Adrenal gland (tissue), 12 donors: ENCODE results near the gene PI16. TPM values are rescaled to one million over a fixed set of nuclear protein-coding genes. Genes with fewer than 3 reads are reported as not detected.
A peak's percentile ranks its signal among the peaks of the same experiment; 100 is the strongest.

Source experiments
- DNase-seq, 7 donors: peaks; one replicate each; pipeline ENCODE4 v3.0.0-alpha.2; 2019 to 2020
- H3K27ac ChIP-seq, 5 donors: fragments of 200-600 bp; sonication (generic) in 4 of 5; 1 replicate in 3 of 5; 2 replicates in 2 of 5; pipeline versions ENCODE4 v1.5.1 to v1.8.0; 2016 to 2020; ENCODE audit warnings: mild to moderate bottlenecking in 1 of 5
- H3K27me3 ChIP-seq: fragments of 200-600 bp; 2 replicates; pipeline ENCODE4 v1.8.0; 2021
- H3K36me3 ChIP-seq, 2 donors: fragments of 200-600 bp; replicated peaks in 1 of 2; 1 replicate in 1 of 2; 2 replicates in 1 of 2; pipeline versions ENCODE4 v1.5.1 to v1.8.0; 2018 to 2022
- H3K4me1 ChIP-seq, 2 donors: fragments of 200-600 bp; replicated peaks in 1 of 2; 1 replicate in 1 of 2; 2 replicates in 1 of 2; pipeline versions ENCODE4 v1.5.1 to v1.8.0; 2018 to 2021
- H3K4me3 ChIP-seq, 4 donors: fragments of 200-600 bp; sonication (generic) in 3 of 4; one replicate each; pipeline ENCODE4 v1.5.1; 2016 to 2018
- H3K9me3 ChIP-seq, 3 donors: fragments of 200-600 bp; sonication (generic) in 1 of 3; replicated peaks in 1 of 3; 1 replicate in 2 of 3; 2 replicates in 1 of 3; pipeline versions ENCODE4 v1.5.1 to v1.8.0; 2016 to 2021
- POLR2A ChIP-seq, 2 donors: fragments of 450-650 bp; IDR thresholded peaks; one replicate each; pipeline ENCODE4 v1.6.1; 2017; ENCODE audit warnings: antibody characterized with exemption in 2 of 2, mild to moderate bottlenecking in 2 of 2, moderate library complexity in 1 of 2
- WGBS, 4 donors: extraction: QIAGEN DNeasy Blood & Tissue Kit in 2 of 4; methylation state at CpG; one replicate each; pipeline versions ENCODE4 v1.1.5 to v1.1.7; 2013 to 2017; 5-methylcytosine and 5-hydroxymethylcytosine counted together
- intact Hi-C, 2 donors: fragments of 100-400 bp; cut with DNase I; formaldehyde crosslinking; loops; one replicate each; pipeline versions ENCODE4 v1.14.1 to v1.15.0; 2022 to 2023
- polyA plus RNA-seq, 3 donors: library from polyadenylated mRNA; stranded (reverse); fragments of 200-250 nt in 2 of 3; fragments of 350-450 nt in 1 of 3; fragmentation: Illumina TruSeq in 1 of 3; extraction: RNeasy Lipid Tissue Mini Kit (QIAGEN cat#74804) in 1 of 3; gene quantifications; one replicate each; pipeline ENCODE4 v1.2.3, GENCODE V29; 2013 to 2014
- total RNA-seq, 9 donors: library from RNA; depleted of rRNA in 4 of 9; stranded (reverse); fragments of >200 nt in 4 of 9; fragments of 120-200 nt in 1 of 9; fragmentation: NEBNext Ultra II Directional in 1 of 9; extraction: Animal tissue kit (Norgen Biotek cat#: 25700) in 1 of 9; gene quantifications; one replicate each; pipeline versions ENCODE4 v1.1.0 to v1.2.4, GENCODE V29; 2013 to 2023
- TF ChIP-seq, protein P1 (sequence below), 6 experiments: fragments of 450-650 bp in 4 of 6; fragments of 200-600 bp in 2 of 6; sonication (generic) in 1 of 6; IDR thresholded peaks; 1 replicate in 5 of 6; 2 replicates in 1 of 6; pipeline versions ENCODE4 v1.5.1 to v1.8.0; 2016 to 2021; ENCODE audit warnings: antibody characterized with exemption in 6 of 6, mild to moderate bottlenecking in 2 of 6, moderate library complexity in 1 of 6
- donor health status: healthy with polysubstance abuse.
- donor health status: Bipolar disorder and iron deficiency.
- donor health status: DM: yes; HTN: yes; CAD: no.
- donor health status: DM: no; HTN: no; CAD: no.
- donor health status: DM: no; HTN: no; CAD: no.
- donor health status: DM: yes; HTN: yes; CAD: no.

The PI16 gene
- total and polyA plus RNA-seq, 12 donors, result 0.12 to 9.3 (median 0.68) TPM; not detected in 1

GRCh38 chr6:37005061-37005810 lies 50.7 kb downstream of the PI16 start, which contains the start of gene FGD2:
FGD2 (plus strand) TSS chr6:37005655; CDS start chr6:37005818, 163 bp downstream.
- Histone ChIP-seq H3K4me3 (peak within 1 kb of the TSS in 1 of 4 donors; percentile 40), H3K27ac (peak within 1 kb of the TSS in 1 of 5 donors; percentile 71)
- 76 to 83% (median 80%) methylated on average over 11 to 14 of the region's 14 CpGs for WGBS, 4 donors

DNA sequence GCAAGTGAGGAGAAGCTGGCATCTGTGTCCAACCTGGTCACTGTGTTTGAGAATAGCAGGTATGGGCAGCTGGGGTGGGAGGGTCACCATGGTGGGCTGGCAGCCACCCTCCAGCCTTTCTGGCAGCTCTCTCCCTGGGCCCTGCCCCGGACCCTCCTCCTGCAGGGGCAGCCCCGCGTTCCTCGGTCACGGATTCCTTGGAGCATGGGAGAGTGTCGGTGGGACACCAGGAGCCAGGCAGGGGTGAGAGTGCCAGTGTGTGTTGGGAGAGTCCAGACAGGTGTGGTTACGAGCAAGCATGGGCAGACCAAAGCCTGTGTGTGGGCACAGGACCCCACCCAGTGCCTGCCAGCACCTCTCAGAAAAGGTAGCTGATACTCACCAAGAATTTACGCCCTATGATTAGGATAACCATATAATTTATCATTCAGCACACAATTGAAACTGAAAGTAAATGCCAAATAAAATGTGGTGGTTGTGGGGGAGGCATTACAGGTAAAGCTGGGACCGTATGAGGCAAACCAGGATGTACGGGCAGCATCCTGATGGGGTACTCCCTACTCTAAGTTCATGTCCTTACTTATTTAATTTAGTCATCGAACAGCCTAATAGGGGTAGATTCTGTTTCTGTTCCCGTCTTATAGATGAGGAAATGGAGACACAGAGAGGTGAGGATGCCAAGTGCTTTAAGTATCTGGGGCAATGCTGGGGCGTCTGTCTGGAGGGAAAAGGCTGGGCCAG lies 51.5 kb downstream of the PI16 start:
- Histone ChIP-seq H3K4me1 (no peaks in the 10 kb centered on the region), H3K27ac (peak overlapping the region in 1 of 5 donors; percentile 71), H3K36me3 (no peaks in the 10 kb centered on the region), H3K9me3 (no peaks in the 10 kb centered on the region), H3K27me3 (no peaks in the 10 kb centered on the region), H3K4me3 (peak overlapping the region in 1 of 4 donors; percentile 40)
- WGBS, 4 donors, result 81 to 84% (median 81%) methylated on average over 11 to 13 of the region's 13 CpGs
- TF ChIP-seq, protein P1, sequence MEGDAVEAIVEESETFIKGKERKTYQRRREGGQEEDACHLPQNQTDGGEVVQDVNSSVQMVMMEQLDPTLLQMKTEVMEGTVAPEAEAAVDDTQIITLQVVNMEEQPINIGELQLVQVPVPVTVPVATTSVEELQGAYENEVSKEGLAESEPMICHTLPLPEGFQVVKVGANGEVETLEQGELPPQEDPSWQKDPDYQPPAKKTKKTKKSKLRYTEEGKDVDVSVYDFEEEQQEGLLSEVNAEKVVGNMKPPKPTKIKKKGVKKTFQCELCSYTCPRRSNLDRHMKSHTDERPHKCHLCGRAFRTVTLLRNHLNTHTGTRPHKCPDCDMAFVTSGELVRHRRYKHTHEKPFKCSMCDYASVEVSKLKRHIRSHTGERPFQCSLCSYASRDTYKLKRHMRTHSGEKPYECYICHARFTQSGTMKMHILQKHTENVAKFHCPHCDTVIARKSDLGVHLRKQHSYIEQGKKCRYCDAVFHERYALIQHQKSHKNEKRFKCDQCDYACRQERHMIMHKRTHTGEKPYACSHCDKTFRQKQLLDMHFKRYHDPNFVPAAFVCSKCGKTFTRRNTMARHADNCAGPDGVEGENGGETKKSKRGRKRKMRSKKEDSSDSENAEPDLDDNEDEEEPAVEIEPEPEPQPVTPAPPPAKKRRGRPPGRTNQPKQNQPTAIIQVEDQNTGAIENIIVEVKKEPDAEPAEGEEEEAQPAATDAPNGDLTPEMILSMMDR (IDR thresholded peaks at IDR 0.05), result no peak
- no peak for TF ChIP-seq POLR2A (IDR thresholded peaks at IDR 0.05)
- no peak for DNase-seq
- intact Hi-C loops, result no loop called here

More at GRCh38 chr6:37005061-37005810, 50.7 kb downstream of the PI16 start, which contains the start of gene FGD2:
- Histone ChIP-seq H3K27me3 (no peaks in the 10 kb centered on the region), H3K4me1 (no peaks in the 10 kb centered on the region), H3K36me3 (no peaks in the 10 kb centered on the region), H3K9me3 (no peaks in the 10 kb centered on the region)
- TF ChIP-seq, protein P1 (IDR thresholded peaks at IDR 0.05), result no peak
- TF ChIP-seq POLR2A (IDR thresholded peaks at IDR 0.05), result no peak
- peak in 1 of 7 donors; percentile 26 for DNase-seq
- intact Hi-C loops, result no loop called here

GRCh38 chr6:37006793-37007339 lies 52.3 kb downstream of the PI16 start:
- Histone ChIP-seq H3K4me1 (no peaks in the 10 kb centered on the region), H3K4me3 (peak overlapping the region in 1 of 4 donors; percentile 40), H3K36me3 (no peaks in the 10 kb centered on the region), H3K9me3 (no peaks in the 10 kb centered on the region), H3K27me3 (no peaks in the 10 kb centered on the region), H3K27ac (peak overlapping the region in 1 of 5 donors; percentile 79)
- DNase-seq, result peak in 1 of 7 donors; percentile 24
- intact Hi-C loops, result no loop called here
- WGBS, 4 donors, result 66 to 78% (median 71%) methylated on average over 4 to 5 of the region's 5 CpGs
- TF ChIP-seq, protein P1 (IDR thresholded peaks at IDR 0.05), result no peak
- TF ChIP-seq POLR2A (IDR thresholded peaks at IDR 0.05), result no peak
